ENCODE measurements around the gene CFAP99. TPM values are rescaled to one million over a fixed set of nuclear protein-coding genes. Genes with fewer than 3 reads are reported as not detected.

The CFAP99 gene
- under 1 TPM in 2 of 4 donors, not detected in 2; 0.21 to 0.46 TPM for total RNA-seq

- intact Hi-C loops (cut with DNase I; ENCODE audit: low total_unique reads) = loop anchor here (5.0 kb wide), 1 partner anchor 523 kb away; no protein-coding TSS in a partner anchor
- Histone ChIP-seq H3K27ac (no peak within 1 kb of the TSS), H3K27me3 (peaks cover 0 to 13% of the 10 kb centered on the region in 2 donors), H3K4me1 (peaks cover 0 to 4% of the 10 kb centered on the region in 2 donors), H3K4me3 (peak within 1 kb of the TSS; percentile 33 to 64), H3K9me3 (no peaks in the 10 kb centered on the region), H3K36me3 (no peaks in the 10 kb centered on the region)
- peak; percentile 93 to 94 for DNase-seq
- TF ChIP-seq POLR2A (IDR thresholded peaks at IDR 0.05) (no peak), CTCF (IDR thresholded peaks at IDR 0.05) (peak in 3 of 4 experiments; percentile 19 to 34 (median 33))
These were observed at the start of gene CFAP99 for GRCh38 chr4:2418650-2419571. Gene CFAP99, plus strand, starts transcription at chr4:2418955.

- no peaks in the 10 kb centered on the region for H3K4me1 ChIP-seq
- H3K9me3 ChIP-seq = no peaks in the 10 kb centered on the region
- H3K27me3 ChIP-seq = no peaks in the 10 kb centered on the region
- no peak overlapping the region for H3K4me3 ChIP-seq
- no peak overlapping the region for H3K27ac ChIP-seq
- TF ChIP-seq CTCF (IDR thresholded peaks at IDR 0.05) = no peak
- no peak for TF ChIP-seq POLR2A (IDR thresholded peaks at IDR 0.05)
- intact Hi-C loops (cut with DNase I; ENCODE audit: low total_unique reads) = no loop called here
- no peaks in the 10 kb centered on the region for H3K36me3 ChIP-seq
- DNase-seq = no peak
These were observed 48.0 kb upstream of the CFAP99 start for GRCh38 chr4:2370597-2371320.

- intact Hi-C loops (cut with DNase I; ENCODE audit: low total_unique reads) = no loop called here
- Histone ChIP-seq H3K9me3 (no peaks in the 10 kb centered on the region), H3K27ac (no peak overlapping the region), H3K4me3 (no peak overlapping the region), H3K27me3 (no peaks in the 10 kb centered on the region), H3K36me3 (no peaks in the 10 kb centered on the region), H3K4me1 (no peaks in the 10 kb centered on the region)
- TF ChIP-seq POLR2A (IDR thresholded peaks at IDR 0.05) = no peak
- no peak for TF ChIP-seq CTCF (IDR thresholded peaks at IDR 0.05)
- DNase-seq = no peak
These were observed 46.8 kb upstream of the CFAP99 start for GRCh38 chr4:2371765-2372487.

GRCh38 chr4:2372488-2373030, 46.2 kb upstream of the CFAP99 start:
- intact Hi-C loops (cut with DNase I; ENCODE audit: low total_unique reads) = no loop called here
- Histone ChIP-seq H3K9me3 (no peaks in the 10 kb centered on the region), H3K4me1 (no peaks in the 10 kb centered on the region), H3K36me3 (no peaks in the 10 kb centered on the region), H3K4me3 (no peak overlapping the region), H3K27ac (no peak overlapping the region), H3K27me3 (no peaks in the 10 kb centered on the region)
- no peak for TF ChIP-seq CTCF (IDR thresholded peaks at IDR 0.05)
- TF ChIP-seq POLR2A (IDR thresholded peaks at IDR 0.05) = no peak
- DNase-seq = no peak

Measured in uterus (tissue), 4 donors.